Ectodermal cell (in vitro differentiated cells): Measurements from ENCODE around the gene ZKSCAN7.
"Not testable (repeated sequence)": the region's sequence is repeated elsewhere in the genome, so short reads cannot be mapped to it uniquely, and the experiment has no call there.

ENCODE experiments used
- H3K27ac ChIP-seq: 2 replicates; pipeline ENCODE4 v1.7.0; 2013; ENCODE audit warnings: mild to moderate bottlenecking, low read depth, low read length; ENCODE audit not compliant: insufficient read depth, poor library complexity, severe bottlenecking
- H3K27me3 ChIP-seq: 2 replicates; pipeline ENCODE4 v1.7.0; 2013; ENCODE audit warnings: mild to moderate bottlenecking, low read length; ENCODE audit not compliant: insufficient read depth, control insufficient read depth, poor library complexity, severe bottlenecking
- H3K36me3 ChIP-seq: one replicate; pipeline ENCODE4 v1.7.0; 2013; ENCODE audit warnings: low read length; ENCODE audit not compliant: control insufficient read depth, insufficient read depth
- H3K4me1 ChIP-seq: one replicate; pipeline ENCODE4 v1.7.0; 2013; ENCODE audit warnings: low read length; ENCODE audit not compliant: control insufficient read depth, insufficient read depth
- H3K4me3 ChIP-seq: 2 replicates; pipeline ENCODE4 v1.7.0; 2013; ENCODE audit warnings: low read depth, low read length, control low read depth; ENCODE audit not compliant: insufficient read depth
- H3K9me3 ChIP-seq: 2 replicates; pipeline ENCODE4 v1.7.0; 2013; ENCODE audit warnings: mild to moderate bottlenecking, low read length, moderate library complexity; ENCODE audit not compliant: control insufficient read depth
- WGBS, 2 experiments: methylation state at CpG; one replicate each; pipeline ENCODE4 v1.1.7; 2013; ENCODE audit warnings: missing lambda C conversion rate in 2 of 2; 5-methylcytosine and 5-hydroxymethylcytosine counted together

ZKSCAN7 gene

GRCh38 chr3:44522494-44522933, 32.5 kb upstream of the ZKSCAN7 start:
- Histone ChIP-seq H3K9me3 (no peaks in the 10 kb centered on the region), H3K27ac (no peak overlapping the region)
- WGBS, 2 experiments = 79 to 88% methylated on average over 7 of the region's 7 CpGs

GRCh38 chr3:44525060-44525459, 29.9 kb upstream of the ZKSCAN7 start:
- Histone ChIP-seq H3K4me3 (no peak overlapping the region), H3K4me1 (no peaks in the 10 kb centered on the region), H3K27me3 (no peaks in the 10 kb centered on the region), H3K9me3 (no peaks in the 10 kb centered on the region), H3K36me3 (no peaks in the 10 kb centered on the region), H3K27ac (no peak overlapping the region)
- WGBS, 2 experiments = 95 to 97% methylated on average over 5 of the region's 5 CpGs

More at GRCh38 chr3:44522494-44522933, 32.5 kb upstream of the ZKSCAN7 start:
- H3K4me1 ChIP-seq = no peaks in the 10 kb centered on the region
- H3K27me3 ChIP-seq = no peaks in the 10 kb centered on the region
- no peaks in the 10 kb centered on the region for H3K36me3 ChIP-seq
- H3K4me3 ChIP-seq = no peak overlapping the region

- Histone ChIP-seq H3K4me3 (no peak overlapping the region), H3K27ac (no peak overlapping the region), H3K4me1 (no peaks in the 10 kb centered on the region), H3K36me3 (no peaks in the 10 kb centered on the region), H3K27me3 (no peaks in the 10 kb centered on the region), H3K9me3 (no peaks in the 10 kb centered on the region)
- WGBS, 2 experiments = 47 to 70% methylated on average over 1 of the region's 1 CpG
Observed at GRCh38 chr3:44529927-44530326, 25.1 kb upstream of the ZKSCAN7 start.

- no peaks in the 10 kb centered on the region for H3K36me3 ChIP-seq
- H3K27me3 ChIP-seq = no peaks in the 10 kb centered on the region
- H3K27ac ChIP-seq = no peak overlapping the region
- 72 to 74% methylated on average over 2 of the region's 2 CpGs for WGBS, 2 experiments
- no peaks in the 10 kb centered on the region for H3K9me3 ChIP-seq
- H3K4me3 ChIP-seq = no peak overlapping the region
- no peaks in the 10 kb centered on the region for H3K4me1 ChIP-seq
Observed at GRCh38 chr3:44530911-44531310, 24.1 kb upstream of the ZKSCAN7 start.

- peaks cover 24% of the 10 kb centered on the region for H3K27me3 ChIP-seq
- 63 to 68% methylated on average over 4 of the region's 4 CpGs for whole genome bisulfite sequencing, 2 experiments
- not testable (repeated sequence) for H3K9me3 ChIP-seq, H3K36me3 ChIP-seq, H3K4me3 ChIP-seq, H3K27ac ChIP-seq, H3K4me1 ChIP-seq
Observed at GRCh38 chr3:44534659-44535058, 20.3 kb upstream of the ZKSCAN7 start.

GRCh38 chr3:44535364-44535763, 19.6 kb upstream of the ZKSCAN7 start:
- Histone ChIP-seq H3K9me3 (no peaks in the 10 kb centered on the region), H3K4me1 (no peaks in the 10 kb centered on the region), H3K4me3 (no peak overlapping the region), H3K27ac (no peak overlapping the region), H3K27me3 (peaks cover 31% of the 10 kb centered on the region), H3K36me3 (no peaks in the 10 kb centered on the region)
- WGBS, 2 experiments = 15 to 30% methylated on average over 1 of the region's 1 CpG

GRCh38 chr3:44544811-44545210, 10.2 kb upstream of the ZKSCAN7 start:
- peaks cover 29% of the 10 kb centered on the region for H3K27me3 ChIP-seq
- H3K36me3 ChIP-seq, H3K4me3 ChIP-seq, H3K27ac ChIP-seq, H3K9me3 ChIP-seq, H3K4me1 ChIP-seq: not testable (repeated sequence)
- 100% methylated on average over 1 of the region's 1 CpG; no CpG with 5 or more reads in 1 of the 2 experiments for WGBS, 2 experiments

- 31 to 34% methylated on average over 5 of the region's 5 CpGs for WGBS, 2 experiments
Observed at GRCh38 chr3:44555723-44556122, 730 bp downstream of the ZKSCAN7 start.

GRCh38 chr3:44557074-44557473, 2.1 kb downstream of the ZKSCAN7 start:
- H3K4me1 ChIP-seq = no peaks in the 10 kb centered on the region
- WGBS, 2 experiments = 96 to 97% methylated on average over 9 of the region's 9 CpGs

More at GRCh38 chr3:44555723-44556122, 730 bp downstream of the ZKSCAN7 start:
- Histone ChIP-seq H3K4me3 (peak overlapping the region; percentile 69), H3K9me3 (no peaks in the 10 kb centered on the region), H3K27me3 (peaks cover 30% of the 10 kb centered on the region), H3K4me1 (no peaks in the 10 kb centered on the region), H3K27ac (no peak overlapping the region), H3K36me3 (peaks cover 33% of the 10 kb centered on the region)

GRCh38 chr3:44561076-44561475, 6.1 kb downstream of the ZKSCAN7 start:
- no peak overlapping the region for H3K27ac ChIP-seq
- H3K4me1 ChIP-seq = no peaks in the 10 kb centered on the region
- no peak overlapping the region for H3K4me3 ChIP-seq
- H3K36me3 ChIP-seq = peaks cover 53% of the 10 kb centered on the region
- WGBS, 2 experiments = 93 to 96% methylated on average over 1 of the region's 1 CpG
- no peaks in the 10 kb centered on the region for H3K27me3 ChIP-seq
- no peaks in the 10 kb centered on the region for H3K9me3 ChIP-seq

More at GRCh38 chr3:44557074-44557473, 2.1 kb downstream of the ZKSCAN7 start:
- Histone ChIP-seq H3K36me3 (peaks cover 45% of the 10 kb centered on the region), H3K4me3 (no peak overlapping the region), H3K27me3 (peaks cover 16% of the 10 kb centered on the region), H3K9me3 (no peaks in the 10 kb centered on the region), H3K27ac (no peak overlapping the region)

GRCh38 chr3:44562147-44562546, 7.2 kb downstream of the ZKSCAN7 start:
- Histone ChIP-seq H3K4me1 (no peaks in the 10 kb centered on the region), H3K27ac (no peak overlapping the region), H3K27me3 (no peaks in the 10 kb centered on the region), H3K4me3 (no peak overlapping the region), H3K36me3 (peaks cover 51% of the 10 kb centered on the region), H3K9me3 (no peaks in the 10 kb centered on the region)
- 91 to 92% methylated on average over 3 of the region's 3 CpGs for WGBS, 2 experiments
